ENCODE measurements around the gene PDHX. TPM values are rescaled to one million over a fixed set of nuclear protein-coding genes. Genes with fewer than 3 reads are reported as not detected.
A peak's percentile ranks its signal among the peaks of the same experiment; 100 is the strongest.

Gene PDHX
- total and polyA plus RNA-seq, 8 donors = 7.2 to 21.2 (median 13.9) TPM

DNA sequence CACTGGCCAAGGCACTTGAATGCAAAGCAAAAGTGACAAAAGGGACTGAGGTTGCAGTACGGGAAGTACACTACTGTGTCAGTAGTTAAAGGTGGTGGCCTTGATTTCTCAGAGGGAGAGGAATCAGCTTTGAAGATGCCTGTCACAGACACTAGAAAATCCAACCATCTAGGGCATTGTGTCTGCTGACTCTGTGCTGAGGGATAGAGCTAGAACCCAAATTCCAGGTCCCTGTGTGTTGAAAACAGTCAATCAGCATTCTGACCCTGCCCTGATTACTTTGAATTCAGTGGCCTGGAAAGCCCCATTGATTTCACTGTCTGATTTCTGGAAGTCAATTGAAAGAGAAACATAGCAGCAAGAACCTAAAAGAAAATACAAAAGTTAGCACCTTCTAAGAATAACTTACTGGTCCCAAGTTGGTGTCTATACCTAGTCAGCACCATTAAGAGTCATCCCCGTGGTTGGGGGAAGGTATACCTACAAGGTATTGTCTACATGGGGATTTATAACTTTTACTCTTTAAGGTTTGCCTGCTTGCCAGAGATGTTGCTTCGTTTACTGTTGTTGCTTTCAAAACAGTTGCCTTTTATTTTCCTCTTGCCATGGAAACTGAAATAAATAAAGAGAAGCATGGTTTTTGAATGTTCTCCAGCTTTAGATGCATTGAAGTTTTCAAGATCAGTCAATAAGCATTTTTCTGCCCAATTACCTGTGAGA lies 97.3 kb downstream of the PDHX start:
- peaks cover 9 to 33% (median 15%) of the 10 kb centered on the region in 3 donors for H3K4me1 ChIP-seq
- DNase-seq (no peak), FAIRE-seq (no peak), ATAC-seq (no peak)
- H3K9me3 ChIP-seq = no peaks in the 10 kb centered on the region
- no peak overlapping the region for H3K4me3 ChIP-seq
- H3K36me3 ChIP-seq = no peaks in the 10 kb centered on the region
- TF ChIP-seq, protein P1, sequence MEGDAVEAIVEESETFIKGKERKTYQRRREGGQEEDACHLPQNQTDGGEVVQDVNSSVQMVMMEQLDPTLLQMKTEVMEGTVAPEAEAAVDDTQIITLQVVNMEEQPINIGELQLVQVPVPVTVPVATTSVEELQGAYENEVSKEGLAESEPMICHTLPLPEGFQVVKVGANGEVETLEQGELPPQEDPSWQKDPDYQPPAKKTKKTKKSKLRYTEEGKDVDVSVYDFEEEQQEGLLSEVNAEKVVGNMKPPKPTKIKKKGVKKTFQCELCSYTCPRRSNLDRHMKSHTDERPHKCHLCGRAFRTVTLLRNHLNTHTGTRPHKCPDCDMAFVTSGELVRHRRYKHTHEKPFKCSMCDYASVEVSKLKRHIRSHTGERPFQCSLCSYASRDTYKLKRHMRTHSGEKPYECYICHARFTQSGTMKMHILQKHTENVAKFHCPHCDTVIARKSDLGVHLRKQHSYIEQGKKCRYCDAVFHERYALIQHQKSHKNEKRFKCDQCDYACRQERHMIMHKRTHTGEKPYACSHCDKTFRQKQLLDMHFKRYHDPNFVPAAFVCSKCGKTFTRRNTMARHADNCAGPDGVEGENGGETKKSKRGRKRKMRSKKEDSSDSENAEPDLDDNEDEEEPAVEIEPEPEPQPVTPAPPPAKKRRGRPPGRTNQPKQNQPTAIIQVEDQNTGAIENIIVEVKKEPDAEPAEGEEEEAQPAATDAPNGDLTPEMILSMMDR (IDR thresholded peaks at IDR 0.05) = no peak
- intact Hi-C loops (cut with DNase I) = no loop called here
- H3K27ac ChIP-seq = peak overlapping the region in 2 of 4 donors; percentile 25 to 40
- 76 to 79% methylated on average over 3 of the region's 3 CpGs for WGBS, 2 donors
- H3K27me3 ChIP-seq = no peaks in the 10 kb centered on the region

DNA sequence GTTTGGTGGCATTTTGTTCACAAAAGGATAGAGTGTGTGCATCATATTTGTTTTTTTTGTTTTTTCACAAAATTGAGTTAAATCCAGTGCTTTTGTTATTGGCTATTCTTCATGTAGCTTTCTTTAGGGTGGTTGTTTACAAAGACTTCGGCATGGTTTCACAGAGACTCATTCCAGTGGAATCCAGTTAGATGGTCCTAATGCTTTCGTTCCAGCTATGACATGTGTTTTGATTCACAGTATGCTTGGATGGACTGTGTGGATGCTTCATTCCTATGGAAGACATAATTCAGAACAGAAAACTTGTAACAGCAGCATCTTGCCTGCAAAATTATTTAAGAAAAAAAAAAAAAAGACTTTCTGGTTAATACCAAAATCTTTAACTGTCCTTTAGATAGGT lies 97.9 kb downstream of the PDHX start:
- Histone ChIP-seq H3K9me3 (no peaks in the 10 kb centered on the region), H3K27ac (no peak overlapping the region), H3K4me1 (peaks cover 9 to 27% (median 15%) of the 10 kb centered on the region in 3 donors), H3K36me3 (no peaks in the 10 kb centered on the region), H3K4me3 (no peak overlapping the region), H3K27me3 (no peaks in the 10 kb centered on the region)
- FAIRE-seq = no peak
- DNase-seq = no peak
- WGBS, 2 donors = 85 to 89% methylated on average over 2 of the region's 2 CpGs
- TF ChIP-seq, protein P1 (IDR thresholded peaks at IDR 0.05) = no peak
- intact Hi-C loops (cut with DNase I) = no loop called here
- no peak for ATAC-seq

DNA sequence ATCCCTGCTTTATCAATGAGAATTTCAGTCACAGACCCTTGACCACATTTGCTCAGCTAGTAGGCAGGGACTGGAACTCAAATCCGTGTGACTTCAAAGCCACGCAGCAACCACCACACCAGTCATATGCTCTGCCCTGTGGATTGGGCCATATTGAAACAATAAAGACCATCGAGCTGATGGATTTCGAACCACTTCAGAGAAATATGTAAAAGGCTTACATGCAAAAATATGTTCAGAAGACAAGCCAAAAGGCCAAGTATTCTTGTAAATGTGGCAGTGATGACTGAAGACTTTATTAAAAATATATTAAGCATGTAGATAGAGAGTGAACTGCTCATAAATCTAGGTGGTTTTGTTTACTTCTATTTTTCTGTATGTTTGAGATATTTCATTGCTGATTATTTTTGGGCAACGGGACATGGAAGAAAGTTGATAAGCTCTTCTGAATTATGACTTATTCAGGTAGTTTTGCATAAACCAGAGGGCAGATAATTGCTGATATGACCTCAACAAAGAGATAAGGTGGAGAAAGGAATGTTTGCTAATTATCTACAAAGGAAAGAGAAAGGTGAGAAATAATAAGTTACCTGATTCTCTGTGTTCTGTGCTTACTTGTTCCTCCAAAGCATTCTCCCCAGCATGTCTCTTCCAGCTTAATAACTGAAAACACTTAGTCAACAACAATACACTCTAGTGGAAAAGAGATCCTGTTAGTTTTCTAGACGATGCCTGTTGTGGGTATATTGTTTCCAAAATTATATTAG lies 99.4 kb downstream of the PDHX start:
- Histone ChIP-seq H3K9me3 (no peaks in the 10 kb centered on the region), H3K27ac (peak overlapping the region in 2 of 4 donors; percentile 1 to 25), H3K4me3 (no peak overlapping the region), H3K4me1 (peaks cover 0 to 16% (median 2%) of the 10 kb centered on the region in 3 donors), H3K36me3 (no peaks in the 10 kb centered on the region), H3K27me3 (no peaks in the 10 kb centered on the region)
- intact Hi-C loops (cut with DNase I) = no loop called here
- WGBS, 2 donors = 52 to 53% methylated on average over 6 of the region's 6 CpGs
- ATAC-seq = peak in 3 of 4 donors; percentile 41 to 58 (median 48)
- no peak for FAIRE-seq
- no peak for DNase-seq
- TF ChIP-seq, protein P1 (IDR thresholded peaks at IDR 0.05) = no peak

DNA sequence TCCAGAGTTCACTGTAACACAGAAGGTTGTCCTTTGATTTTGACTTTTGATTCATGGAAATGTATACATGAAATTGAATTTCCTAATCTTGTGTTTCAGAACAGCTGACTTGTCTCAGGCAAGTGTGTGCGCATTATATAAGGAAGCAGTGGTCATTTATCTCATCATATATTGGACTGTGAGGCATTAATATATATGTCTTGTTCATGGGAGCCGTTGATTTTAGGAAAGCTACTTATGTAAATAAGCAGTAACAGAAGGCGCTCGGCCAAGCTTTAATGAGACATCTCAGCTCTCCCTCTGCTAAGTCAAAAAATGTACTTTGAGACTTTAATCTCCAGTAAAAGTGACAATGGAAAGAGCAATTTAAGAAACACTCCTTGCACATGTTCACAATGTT lies 100.5 kb downstream of the PDHX start:
- H3K36me3 ChIP-seq = no peaks in the 10 kb centered on the region
- no peak overlapping the region for H3K4me3 ChIP-seq
- peaks cover 0 to 16% (median 0%) of the 10 kb centered on the region in 3 donors for H3K4me1 ChIP-seq
- no peak for ATAC-seq
- H3K27me3 ChIP-seq = no peaks in the 10 kb centered on the region
- WGBS, 2 donors = 76 to 77% methylated on average over 4 of the region's 4 CpGs
- no peak for FAIRE-seq
- TF ChIP-seq, protein P1 (IDR thresholded peaks at IDR 0.05) = no peak
- H3K27ac ChIP-seq = no peak overlapping the region
- intact Hi-C loops (cut with DNase I) = no loop called here
- no peaks in the 10 kb centered on the region for H3K9me3 ChIP-seq
- DNase-seq = no peak

All from pancreas (tissue), 10 donors.